SU-DHL-6 (cell line): ENCODE measurements around the gene CACNA2D4.

Source experiments
- CTCF ChIP-seq: fragments of 200-600 bp; sonication (generic); IDR thresholded peaks from one replicate; pipeline ENCODE4 v1.5.1; 2017; ENCODE audit warnings: antibody characterized with exemption, mild to moderate bottlenecking, low read length, moderate library complexity; ENCODE audit not compliant: insufficient read depth, poor library complexity, severe bottlenecking
- EZH2phosphoT487 ChIP-seq: fragments of 200-600 bp; sonication (generic), shearing (Covaris generic); conservative IDR thresholded peaks from 2 replicates; pipeline ENCODE4 v1.6.1; 2018; ENCODE audit warnings: mild to moderate bottlenecking, antibody characterized with exemption, low read length, moderate library complexity, mixed read lengths

- TF ChIP-seq CTCF, result no peak
- no peak for TF ChIP-seq EZH2phosphoT487
Measured at GRCh38 chr12:1773937-1774655, 144.4 kb downstream of the CACNA2D4 start.
